ENCODE measurements around the gene IL6R. TPM values are rescaled to one million over a fixed set of nuclear protein-coding genes. Genes with fewer than 3 reads are reported as not detected.
A peak's percentile ranks its signal among the peaks of the same experiment; 100 is the strongest.

IL6R gene
- total RNA-seq, 5 donors from 2014 or later (not counting 1 experiment from before 2014, with no cell fraction given), result 76.0 to 87.9 (median 80.8) TPM

- Histone ChIP-seq H3K4me1 (ENCODE audit: control insufficient read depth in 1 of 2, extremely low read depth in 1 of 2, insufficient read depth in 2 of 2, low read length in 2 of 2) (peaks cover 27 to 33% of the 10 kb centered on the region in 2 experiments), H3K27ac (ENCODE audit: low read length) (no peak overlapping the region), H3K27me3 (replicated peaks in 1 of 2; ENCODE audit: control insufficient read depth in 2 of 2, extremely low read depth in 1 of 2, insufficient read depth in 2 of 2, low read length in 1 of 2) (no peaks in the 10 kb centered on the region), H3K4me3 (ENCODE audit: control insufficient read depth in 1 of 2, extremely low read depth in 1 of 2, low read length in 1 of 2) (peak overlapping the region in 1 of 2 donors; percentile 30), H3K36me3 (ENCODE audit: control insufficient read depth in 2 of 2, extremely low read depth in 1 of 2, insufficient read depth in 1 of 2, low read length in 1 of 2) (no peaks in the 10 kb centered on the region), H3K9me3 (no peaks in the 10 kb centered on the region)
- H3K4me1 Mint-ChIP-seq, result peaks cover 41 to 47% (median 44%) of the 10 kb centered on the region in 3 donors
- WGBS (ENCODE audit: insufficient coverage), result 4% methylated on average over 4 of the region's 8 CpGs
- H3K4me3 Mint-ChIP-seq, result peak overlapping the region in 2 of 3 donors; percentile 52 to 62
- DNase-seq, result peak in 12 of 35 experiments; percentile 3 to 44 (median 17)
- peak overlapping the region; percentile 65 to 85 for H3K27ac Mint-ChIP-seq
- H3K36me3 Mint-ChIP-seq, result no peaks in the 10 kb centered on the region
- no peaks in the 10 kb centered on the region for H3K27me3 Mint-ChIP-seq
- CTCF ChIA-PET, result interaction anchor here (0.5 to 0.9 kb wide), 4 partner anchors 14 to 588 kb away, joined by 3 to 5 read pairs (median 4); no protein-coding TSS in a partner anchor
- POLR2A ChIA-PET, result interaction anchor here in 1 of 2 donors (0.6 kb wide), 1 partner anchor 157 kb away, joined by 4 read pairs; no protein-coding TSS in a partner anchor
- no peaks in the 10 kb centered on the region for H3K9me3 Mint-ChIP-seq
- peak; percentile 66 to 79 (median 73) for ATAC-seq (replicated peaks in 1 of 4)
Observed at GRCh38 chr1:154493276-154493675, 88.1 kb downstream of the IL6R start.

- ATAC-seq (replicated peaks in 1 of 4) (no peak), DNase-seq (no peak)
- Mint-ChIP-seq H3K27me3 (peaks cover 10 to 12% of the 10 kb centered on the region in 2 donors), H3K4me3 (peak overlapping the region in 1 of 3 donors; percentile 13), H3K36me3 (no peaks in the 10 kb centered on the region), H3K9me3 (no peaks in the 10 kb centered on the region), H3K4me1 (peaks cover 41 to 44% (median 44%) of the 10 kb centered on the region in 3 donors), H3K27ac (peak overlapping the region; percentile 49 to 56)
- ChIA-PET CTCF (interaction anchor here (0.6 kb wide), 2 partner anchors 74 to 635 kb away, joined by 3 read pairs; no protein-coding TSS in a partner anchor), POLR2A (interaction anchor here in 1 of 2 donors (0.6 to 0.9 kb wide), 2 partner anchors 14 to 18 kb away, joined by 3 to 5 read pairs; no protein-coding TSS in a partner anchor)
- WGBS (ENCODE audit: insufficient coverage), result 100% methylated on average over 1 of the region's 8 CpGs
- no peak overlapping the region for H3K4me3 ChIP-seq (ENCODE audit: control insufficient read depth in 1 of 2, extremely low read depth in 1 of 2, low read length in 1 of 2)
- H3K27me3 ChIP-seq (replicated peaks in 1 of 2; ENCODE audit: control insufficient read depth in 2 of 2, extremely low read depth in 1 of 2, insufficient read depth in 2 of 2, low read length in 1 of 2), result peaks cover 5 to 7% of the 10 kb centered on the region in 2 experiments
- no peaks in the 10 kb centered on the region for H3K36me3 ChIP-seq (ENCODE audit: control insufficient read depth in 2 of 2, extremely low read depth in 1 of 2, insufficient read depth in 1 of 2, low read length in 1 of 2)
- peaks cover 27 to 33% of the 10 kb centered on the region in 2 experiments for H3K4me1 ChIP-seq (ENCODE audit: control insufficient read depth in 1 of 2, extremely low read depth in 1 of 2, insufficient read depth in 2 of 2, low read length in 2 of 2)
- no peaks in the 10 kb centered on the region for H3K9me3 ChIP-seq
- no peak overlapping the region for H3K27ac ChIP-seq (ENCODE audit: low read length)
Observed at GRCh38 chr1:154495496-154496273, 90.5 kb downstream of the IL6R start.

GRCh38 chr1:154496383-154496782 lies 91.2 kb downstream of the IL6R start:
- H3K9me3 Mint-ChIP-seq, result no peaks in the 10 kb centered on the region
- peaks cover 42 to 46% (median 44%) of the 10 kb centered on the region in 3 donors for H3K4me1 Mint-ChIP-seq
- DNase-seq (no peak), ATAC-seq (replicated peaks in 1 of 4) (no peak)
- H3K4me1 ChIP-seq (ENCODE audit: control insufficient read depth in 1 of 2, extremely low read depth in 1 of 2, insufficient read depth in 2 of 2, low read length in 2 of 2), result peaks cover 30 to 33% of the 10 kb centered on the region in 2 experiments
- POLR2A ChIA-PET, result interaction anchor here (0.6 kb wide), 2 partner anchors 17 to 868 kb away, joined by 3 to 6 read pairs; no protein-coding TSS in a partner anchor
- CTCF ChIA-PET, result no interaction called here
- peaks cover 9 to 12% of the 10 kb centered on the region in 2 experiments for H3K27me3 ChIP-seq (replicated peaks in 1 of 2; ENCODE audit: control insufficient read depth in 2 of 2, extremely low read depth in 1 of 2, insufficient read depth in 2 of 2, low read length in 1 of 2)
- H3K27ac Mint-ChIP-seq, result peak overlapping the region; percentile 84 to 91
- H3K27ac ChIP-seq (ENCODE audit: low read length), result no peak overlapping the region
- no peaks in the 10 kb centered on the region for H3K36me3 Mint-ChIP-seq
- no CpG with 5 or more reads among the region's 5 CpGs for WGBS (ENCODE audit: insufficient coverage)
- no peak overlapping the region for H3K4me3 ChIP-seq (ENCODE audit: control insufficient read depth in 1 of 2, extremely low read depth in 1 of 2, low read length in 1 of 2)
- no peaks in the 10 kb centered on the region for H3K36me3 ChIP-seq (ENCODE audit: control insufficient read depth in 2 of 2, extremely low read depth in 1 of 2, insufficient read depth in 1 of 2, low read length in 1 of 2)
- no peaks in the 10 kb centered on the region for H3K9me3 ChIP-seq
- H3K4me3 Mint-ChIP-seq, result no peak overlapping the region
- H3K27me3 Mint-ChIP-seq, result peaks cover 17 to 19% of the 10 kb centered on the region in 2 donors

GRCh38 chr1:154497026-154497806 lies 92.1 kb downstream of the IL6R start:
- ChIA-PET POLR2A (no interaction called here), CTCF (interaction anchor here in 1 of 2 donors (0.7 kb wide), 1 partner anchor 18 kb away, joined by 3 read pairs; no protein-coding TSS in a partner anchor)
- ATAC-seq (replicated peaks in 1 of 4) (peak; percentile 18 to 85 (median 34)), DNase-seq (peak in 3 of 35 experiments; percentile 6 to 26 (median 8))
- H3K9me3 ChIP-seq, result no peaks in the 10 kb centered on the region
- peak overlapping the region in 1 of 3 donors; percentile 55 for H3K4me3 Mint-ChIP-seq
- 24% methylated on average over 3 of the region's 5 CpGs for WGBS (ENCODE audit: insufficient coverage)
- H3K4me3 ChIP-seq (ENCODE audit: control insufficient read depth in 1 of 2, extremely low read depth in 1 of 2, low read length in 1 of 2), result no peak overlapping the region
- peaks cover 33 to 34% of the 10 kb centered on the region in 2 experiments for H3K4me1 ChIP-seq (ENCODE audit: control insufficient read depth in 1 of 2, extremely low read depth in 1 of 2, insufficient read depth in 2 of 2, low read length in 2 of 2)
- H3K36me3 Mint-ChIP-seq, result no peaks in the 10 kb centered on the region
- H3K36me3 ChIP-seq (ENCODE audit: control insufficient read depth in 2 of 2, extremely low read depth in 1 of 2, insufficient read depth in 1 of 2, low read length in 1 of 2), result no peaks in the 10 kb centered on the region
- H3K27me3 Mint-ChIP-seq, result peaks cover 18 to 20% of the 10 kb centered on the region in 2 donors
- peak overlapping the region; percentile 84 to 91 for H3K27ac Mint-ChIP-seq
- H3K9me3 Mint-ChIP-seq, result no peaks in the 10 kb centered on the region
- peaks cover 9 to 18% of the 10 kb centered on the region in 2 experiments for H3K27me3 ChIP-seq (replicated peaks in 1 of 2; ENCODE audit: control insufficient read depth in 2 of 2, extremely low read depth in 1 of 2, insufficient read depth in 2 of 2, low read length in 1 of 2)
- H3K4me1 Mint-ChIP-seq, result peaks cover 36 to 40% (median 40%) of the 10 kb centered on the region in 3 donors
- peak overlapping the region; percentile 19 for H3K27ac ChIP-seq (ENCODE audit: low read length)

GRCh38 chr1:154499446-154499845 lies 94.3 kb downstream of the IL6R start:
- no peak for ATAC-seq (replicated peaks in 1 of 4)

GRCh38 chr1:154500533-154500932 lies 95.4 kb downstream of the IL6R start:
- Histone ChIP-seq H3K4me3 (ENCODE audit: control insufficient read depth in 1 of 2, extremely low read depth in 1 of 2, low read length in 1 of 2) (no peak overlapping the region), H3K36me3 (ENCODE audit: control insufficient read depth in 2 of 2, extremely low read depth in 1 of 2, insufficient read depth in 1 of 2, low read length in 1 of 2) (no peaks in the 10 kb centered on the region), H3K27ac (ENCODE audit: low read length) (no peak overlapping the region), H3K9me3 (no peaks in the 10 kb centered on the region), H3K27me3 (replicated peaks in 1 of 2; ENCODE audit: control insufficient read depth in 2 of 2, extremely low read depth in 1 of 2, insufficient read depth in 2 of 2, low read length in 1 of 2) (peaks cover 16 to 33% of the 10 kb centered on the region in 2 experiments), H3K4me1 (ENCODE audit: control insufficient read depth in 1 of 2, extremely low read depth in 1 of 2, insufficient read depth in 2 of 2, low read length in 2 of 2) (peaks cover 15 to 22% of the 10 kb centered on the region in 2 experiments)
- ChIA-PET POLR2A (no interaction called here), CTCF (no interaction called here)
- Mint-ChIP-seq H3K27ac (no peak overlapping the region), H3K36me3 (no peaks in the 10 kb centered on the region), H3K9me3 (no peaks in the 10 kb centered on the region), H3K27me3 (peaks cover 34 to 45% of the 10 kb centered on the region in 2 donors), H3K4me3 (peak overlapping the region in 1 of 3 donors; percentile 55), H3K4me1 (peaks cover 17 to 23% (median 17%) of the 10 kb centered on the region in 3 donors)
- ATAC-seq (replicated peaks in 1 of 4) (no peak), DNase-seq (no peak)
- 85% methylated on average over 4 of the region's 8 CpGs for WGBS (ENCODE audit: insufficient coverage)

More at GRCh38 chr1:154499446-154499845, 94.3 kb downstream of the IL6R start:
- ChIA-PET CTCF (no interaction called here), POLR2A (no interaction called here)
- H3K36me3 ChIP-seq (ENCODE audit: control insufficient read depth in 2 of 2, extremely low read depth in 1 of 2, insufficient read depth in 1 of 2, low read length in 1 of 2), result no peaks in the 10 kb centered on the region
- H3K9me3 Mint-ChIP-seq, result no peaks in the 10 kb centered on the region
- no peaks in the 10 kb centered on the region for H3K36me3 Mint-ChIP-seq
- H3K4me3 ChIP-seq (ENCODE audit: control insufficient read depth in 1 of 2, extremely low read depth in 1 of 2, low read length in 1 of 2), result no peak overlapping the region
- peaks cover 12 to 33% of the 10 kb centered on the region in 2 experiments for H3K27me3 ChIP-seq (replicated peaks in 1 of 2; ENCODE audit: control insufficient read depth in 2 of 2, extremely low read depth in 1 of 2, insufficient read depth in 2 of 2, low read length in 1 of 2)
- no peak overlapping the region for H3K27ac Mint-ChIP-seq
- H3K4me1 Mint-ChIP-seq, result peaks cover 19 to 25% (median 22%) of the 10 kb centered on the region in 3 donors
- H3K27me3 Mint-ChIP-seq, result peaks cover 26 to 37% of the 10 kb centered on the region in 2 donors
- peaks cover 19 to 24% of the 10 kb centered on the region in 2 experiments for H3K4me1 ChIP-seq (ENCODE audit: control insufficient read depth in 1 of 2, extremely low read depth in 1 of 2, insufficient read depth in 2 of 2, low read length in 2 of 2)
- H3K27ac ChIP-seq (ENCODE audit: low read length), result no peak overlapping the region
- H3K9me3 ChIP-seq, result no peaks in the 10 kb centered on the region
- no peak for DNase-seq
- WGBS (ENCODE audit: insufficient coverage), result no CpG with 5 or more reads among the region's 1 CpG
- H3K4me3 Mint-ChIP-seq, result no peak overlapping the region
